Fibroblast of skin of right quadriceps (primary cell): ENCODE data around the gene CPEB4.

Source experiments
- DNase-seq: peaks from one replicate; pipeline ENCODE4 v3.0.0-alpha.2; 2013

The CPEB4 gene

DNA sequence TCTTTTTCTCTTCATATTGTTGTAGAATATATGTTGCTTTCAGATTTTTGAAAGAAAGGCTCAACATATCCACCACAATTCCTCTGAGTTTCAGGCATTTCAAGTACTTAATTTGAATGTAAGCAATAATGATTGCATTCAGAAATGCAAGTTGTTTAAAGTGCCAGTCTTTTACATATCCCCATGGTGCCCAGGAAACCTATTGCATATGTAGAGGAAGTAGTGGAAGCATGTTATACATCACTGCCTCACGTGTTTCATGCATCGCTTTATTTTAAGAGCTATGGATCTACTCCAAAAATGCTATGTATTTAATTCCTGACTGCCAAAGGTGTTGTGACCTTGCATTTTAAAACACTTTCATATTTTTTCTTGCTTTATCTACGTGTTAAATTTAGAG lies 28.1 kb downstream of the CPEB4 start:
- DNase-seq, result no peak

DNA sequence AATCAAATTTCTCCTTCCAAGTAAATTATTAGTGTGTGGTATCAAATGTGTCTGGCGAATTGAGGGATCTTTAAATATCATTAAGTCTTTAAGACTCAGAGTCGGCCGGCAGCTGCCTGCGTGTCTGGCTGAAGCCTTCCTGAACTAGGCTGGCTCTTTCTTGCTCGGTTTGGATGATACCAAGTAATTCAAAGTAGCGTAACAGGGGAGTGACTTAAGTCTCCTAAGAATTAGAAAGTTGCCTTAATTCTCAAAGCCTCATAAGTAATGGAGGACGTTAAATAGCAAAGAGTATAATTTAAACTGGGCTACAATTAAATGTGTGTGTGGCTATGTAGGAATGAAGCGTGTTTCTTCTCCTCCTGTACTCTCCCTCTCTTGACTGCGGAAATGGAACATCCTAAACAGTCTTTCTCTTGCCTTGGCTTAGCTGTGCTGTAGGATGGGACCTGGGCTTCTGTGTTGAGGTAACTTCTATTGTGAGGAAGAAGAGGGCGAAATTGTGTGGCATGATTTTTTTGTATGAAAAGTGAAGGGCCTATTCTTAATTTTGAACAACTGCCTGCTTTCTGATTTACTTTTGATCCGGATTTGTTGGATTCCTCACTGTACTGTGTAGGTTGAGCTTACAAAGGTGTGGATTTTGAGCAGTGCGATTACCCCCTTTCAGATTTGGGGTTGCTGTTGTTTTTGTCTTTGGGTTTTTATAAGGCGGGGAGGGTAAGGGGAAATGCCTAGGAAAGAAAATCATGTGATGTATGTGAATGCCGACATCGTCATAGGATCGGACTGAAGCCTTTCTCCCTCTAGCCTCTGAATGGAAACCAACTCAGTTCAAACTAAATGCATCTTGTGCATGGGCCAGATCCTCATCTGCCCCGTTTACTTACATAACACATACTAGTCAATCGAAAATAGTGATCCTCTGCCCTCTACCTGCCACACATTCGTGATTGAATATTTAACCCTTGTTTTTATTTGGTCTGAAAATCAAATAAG lies 29.9 kb downstream of the CPEB4 start:
- peak; percentile 87 for DNase-seq

DNA sequence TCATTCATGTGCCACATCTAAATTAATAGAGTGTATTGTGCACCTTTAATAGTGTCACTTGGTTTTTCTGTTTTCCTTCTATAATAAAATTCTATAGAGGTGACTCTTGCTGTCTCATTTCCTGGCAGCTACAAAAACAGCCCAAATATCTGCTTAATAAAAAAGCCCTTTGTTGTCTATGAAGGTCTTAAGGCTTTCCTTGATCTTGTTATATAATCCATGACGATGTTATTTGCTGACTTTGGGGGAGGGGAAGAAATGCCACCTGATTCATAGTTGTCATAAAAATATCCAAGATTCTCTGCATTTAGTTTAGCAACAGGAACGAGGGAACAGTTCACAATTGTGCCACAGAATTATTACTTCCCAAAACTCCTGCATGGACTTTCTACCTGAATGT lies 31.3 kb downstream of the CPEB4 start:
- no peak for DNase-seq

- peak; percentile 32 for DNase-seq
Measured at GRCh38 chr5:173920024-173920753, 32.0 kb downstream of the CPEB4 start.

- peak; percentile 27 for DNase-seq
Measured at GRCh38 chr5:173920866-173921555, 32.9 kb downstream of the CPEB4 start.

GRCh38 chr5:173922527-173922926 lies 34.4 kb downstream of the CPEB4 start:
- DNase-seq, result no peak

- DNase-seq, result peak; percentile 31
Measured at GRCh38 chr5:173923218-173924095, 35.3 kb downstream of the CPEB4 start.

DNA sequence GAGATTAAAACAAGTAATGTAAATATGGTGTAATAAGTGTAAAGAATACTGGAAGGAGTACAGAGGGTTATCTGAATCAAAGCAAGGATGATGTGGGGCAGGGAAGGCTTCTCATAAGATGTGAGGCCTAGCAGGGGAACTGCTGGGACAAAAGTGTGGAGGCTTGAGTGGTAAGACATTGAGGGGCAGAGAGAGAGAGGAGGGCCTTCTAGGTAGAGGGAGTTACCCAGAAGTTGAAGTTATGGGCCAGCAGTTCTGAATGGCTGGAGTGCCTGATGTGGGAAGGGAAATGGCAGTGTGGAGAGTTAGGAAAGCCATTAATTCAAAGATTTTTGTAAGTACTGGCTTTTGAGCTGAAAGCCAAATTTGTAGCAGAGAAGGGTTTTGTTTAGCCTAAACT lies 36.8 kb downstream of the CPEB4 start:
- DNase-seq, result no peak

GRCh38 chr5:173925449-173926071 lies 37.4 kb downstream of the CPEB4 start:
- DNase-seq, result peak; percentile 26

DNA sequence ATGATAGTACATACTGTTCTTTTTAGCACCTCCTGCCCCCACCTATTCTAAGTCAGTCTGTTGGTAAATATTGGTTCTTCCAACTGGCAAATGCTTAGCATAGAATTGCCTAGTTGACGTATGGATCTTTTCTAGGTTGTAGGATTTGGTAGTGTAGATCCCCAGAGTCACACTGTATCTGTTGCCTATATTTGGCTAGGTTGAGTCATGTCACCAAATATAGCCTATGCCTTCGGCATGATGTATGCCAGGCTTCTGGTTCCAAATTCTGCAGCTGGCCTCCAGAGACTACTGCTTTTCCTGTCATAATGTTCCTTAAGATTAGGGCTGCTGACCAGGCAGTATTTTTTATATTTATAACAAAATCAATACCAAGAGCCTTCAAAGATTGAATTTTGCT lies 38.2 kb downstream of the CPEB4 start:
- DNase-seq, result peak; percentile 48

GRCh38 chr5:173928871-173929574 lies 40.9 kb downstream of the CPEB4 start:
- no peak for DNase-seq

DNA sequence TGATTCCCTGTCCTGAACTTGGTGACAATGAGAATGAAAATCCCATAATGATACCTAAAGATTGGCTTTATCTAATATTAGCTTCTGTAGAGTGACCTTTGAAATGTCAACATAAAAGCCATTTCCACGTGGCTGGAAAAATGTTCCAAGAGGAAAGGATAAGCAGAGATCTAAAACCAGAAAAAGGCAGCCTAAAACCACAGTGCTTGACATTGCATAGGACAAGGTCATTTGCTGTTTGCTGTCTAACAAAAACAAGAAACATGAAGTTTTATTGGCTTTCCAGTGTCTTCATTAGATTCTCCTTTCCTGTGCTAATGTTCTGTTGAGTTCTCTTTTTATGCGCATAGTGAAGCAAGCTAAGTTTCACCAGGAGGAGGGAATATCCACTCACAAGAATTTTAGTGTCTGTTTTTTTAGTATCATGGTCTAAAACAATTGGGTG lies 44.6 kb downstream of the CPEB4 start:
- DNase-seq, result no peak

- DNase-seq, result no peak
Measured at GRCh38 chr5:173933901-173934300, 45.8 kb downstream of the CPEB4 start.

DNA sequence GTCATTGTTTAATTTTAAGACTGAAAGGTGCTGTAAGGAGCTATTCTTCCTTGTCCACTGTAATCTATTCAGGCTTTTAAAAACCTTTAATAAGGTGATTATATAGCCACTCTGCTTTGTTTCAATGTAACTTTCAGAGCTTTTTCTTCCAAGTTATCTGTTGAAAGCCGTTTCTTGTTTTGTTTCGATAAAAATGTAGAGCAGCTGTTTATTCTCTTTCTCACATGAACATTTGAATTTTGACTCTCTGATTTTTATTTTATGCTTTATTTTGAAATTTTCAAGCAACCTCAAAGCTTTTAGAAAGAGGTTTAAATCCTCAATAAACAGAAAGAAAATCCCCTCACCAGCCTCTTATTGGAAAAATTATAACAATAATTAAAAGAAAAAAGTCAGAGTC lies 47.2 kb downstream of the CPEB4 start:
- DNase-seq, result no peak

GRCh38 chr5:173940269-173940668 lies 52.1 kb downstream of the CPEB4 start:
- DNase-seq, result no peak

DNA sequence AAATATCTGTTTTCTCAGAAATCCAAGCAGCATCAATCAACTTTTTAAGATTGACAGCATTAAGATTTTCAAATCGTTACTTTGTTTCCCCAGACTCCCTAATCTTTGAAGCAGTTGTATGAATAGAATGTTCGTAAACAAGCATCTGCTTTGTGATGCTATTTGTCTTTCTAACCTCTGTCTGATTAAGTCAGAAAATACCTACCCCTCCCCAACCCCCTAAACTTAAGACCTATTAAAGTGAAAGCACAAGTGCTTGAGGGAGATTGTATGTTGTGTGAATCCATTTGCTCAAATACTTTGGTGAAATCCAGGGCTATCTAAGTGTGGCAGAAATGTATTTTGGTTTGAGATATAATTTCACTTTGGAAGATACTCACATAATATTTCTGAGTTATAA lies 53.0 kb downstream of the CPEB4 start:
- no peak for DNase-seq

DNA sequence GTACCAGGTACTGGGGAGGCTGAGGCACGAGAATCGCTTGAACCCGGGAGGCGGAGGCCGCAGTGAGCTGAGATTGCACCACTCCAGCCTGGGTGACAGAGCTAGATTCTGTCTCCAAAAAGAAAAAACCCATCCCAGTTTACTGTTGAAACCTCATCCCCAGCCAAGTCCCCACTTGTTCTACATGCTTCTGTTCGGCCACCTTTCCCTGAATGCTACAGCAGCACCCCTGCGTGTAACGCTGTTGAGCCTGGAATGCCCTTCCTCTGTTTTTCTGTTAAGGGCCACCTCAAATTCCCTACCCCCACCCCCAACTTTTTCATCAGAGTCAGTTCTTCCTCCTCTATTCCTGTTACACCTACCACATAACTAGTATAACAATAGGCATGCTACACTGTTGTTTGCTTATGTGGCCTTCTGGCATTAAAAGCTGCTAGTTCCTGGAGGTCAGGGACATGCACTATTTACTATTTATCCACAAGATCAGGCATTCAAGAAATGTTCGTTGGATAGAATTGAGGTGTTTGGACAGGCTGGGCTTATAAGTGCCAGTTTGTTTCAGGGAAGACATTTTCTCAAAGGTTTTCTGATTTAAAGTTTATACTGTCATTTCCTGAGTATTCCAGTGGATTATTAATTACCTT lies 53.7 kb downstream of the CPEB4 start:
- no peak for DNase-seq

GRCh38 chr5:173944511-173944910 lies 56.4 kb downstream of the CPEB4 start:
- no peak for DNase-seq

DNA sequence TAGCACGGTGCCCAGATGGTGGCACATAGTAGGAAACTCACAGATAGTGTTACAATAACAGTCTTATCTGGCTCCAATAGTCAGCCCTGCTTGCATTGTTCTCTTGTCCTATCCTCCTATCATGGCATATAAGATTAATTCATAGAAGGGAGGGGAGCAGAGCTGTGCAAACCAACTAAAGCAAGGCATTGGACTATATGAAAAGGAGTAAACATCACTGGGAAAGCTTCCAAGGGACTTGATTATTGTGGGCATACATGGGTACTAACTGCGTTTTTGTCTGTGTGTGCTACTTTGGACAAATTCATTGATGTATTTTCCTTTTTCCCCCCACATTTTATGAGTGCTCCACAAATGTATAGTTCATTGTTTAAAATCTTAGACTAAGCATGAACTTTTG lies 57.0 kb downstream of the CPEB4 start:
- DNase-seq, result no peak

DNA sequence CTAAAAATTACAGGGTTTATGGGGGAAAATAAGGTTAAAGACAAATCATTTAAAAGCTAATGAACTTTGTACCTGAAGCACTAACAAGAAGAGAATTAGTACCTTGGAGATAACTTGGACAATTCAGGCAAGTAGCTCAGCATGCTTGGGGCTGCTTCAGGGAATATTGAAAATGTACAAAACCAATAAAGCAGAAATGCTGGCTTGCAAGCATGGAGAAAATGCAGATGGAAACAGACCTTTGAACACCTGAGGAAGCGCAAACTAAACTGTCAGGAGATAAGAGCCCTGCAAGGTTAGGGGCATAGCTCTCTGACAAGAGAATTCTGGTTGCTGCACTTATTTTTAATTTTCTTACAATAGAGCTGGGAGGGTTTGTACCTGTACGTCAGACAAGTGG lies 58.2 kb downstream of the CPEB4 start:
- DNase-seq, result no peak

- no peak for DNase-seq
Measured at GRCh38 chr5:173950829-173951228, 62.7 kb downstream of the CPEB4 start.
